Neural cell (in vitro differentiated cells): Measurements from ENCODE around the gene FOXO3. TPM values are rescaled to one million over a fixed set of nuclear protein-coding genes. Genes with fewer than 3 reads are reported as not detected.

Experiments
- H2AFZ ChIP-seq: fragments of 200-600, 300-800 bp; sonication (generic), shearing (Covaris generic); 2 replicates; pipeline ENCODE4 v1.6.0; 2014; ENCODE audit warnings: low read depth, mild to moderate bottlenecking, antibody characterized with exemption, low read length, moderate library complexity
- H3F3A ChIP-seq: fragments of 200-600 bp; shearing (Covaris generic); 2 replicates; pipeline ENCODE4 v1.6.1; 2016; ENCODE audit warnings: mild to moderate bottlenecking, moderate library complexity, mixed read lengths, antibody characterized with exemption, low read length; ENCODE audit not compliant: insufficient read depth, poor library complexity, severe bottlenecking
- H3K27ac ChIP-seq: fragments of 200-600, 300-800 bp; sonication (generic), shearing (Covaris generic); 2 replicates; pipeline ENCODE4 v1.5.1; 2014; ENCODE audit warnings: mild to moderate bottlenecking, low read length, moderate library complexity
- H3K27me3 ChIP-seq: fragments of 300-800, 200-600 bp; sonication (generic), shearing (Covaris generic); 2 replicates; pipeline ENCODE4 v1.6.0; 2014; ENCODE audit warnings: mild to moderate bottlenecking, low read depth, low read length, moderate library complexity; ENCODE audit not compliant: insufficient read depth
- H3K36me3 ChIP-seq: fragments of 300-800, 200-600 bp; sonication (generic), shearing (Covaris generic); 2 replicates; pipeline ENCODE4 v1.5.1; 2014; ENCODE audit warnings: mild to moderate bottlenecking, antibody characterized with exemption, low read length, moderate library complexity; ENCODE audit not compliant: insufficient read depth
- H3K4me2 ChIP-seq: fragments of 300-800, 200-600 bp; sonication (generic), shearing (Covaris generic); 2 replicates; pipeline ENCODE4 v1.6.0; 2014; ENCODE audit warnings: mild to moderate bottlenecking, low read length
- H3K4me3 ChIP-seq: fragments of 300-800, 200-600 bp; sonication (generic), shearing (Covaris generic); 2 replicates; pipeline ENCODE4 v1.5.1; 2014; ENCODE audit warnings: mild to moderate bottlenecking, low read length, moderate library complexity
- H3K79me2 ChIP-seq: fragments of 200-600 bp; shearing (Covaris generic); replicated peaks from 2 replicates; pipeline ENCODE4 v1.6.0; 2014; ENCODE audit warnings: mild to moderate bottlenecking, low read length, moderate library complexity; ENCODE audit not compliant: insufficient read depth
- H3K9ac ChIP-seq: fragments of 300-800, 200-600 bp; sonication (generic), shearing (Covaris generic); 2 replicates; pipeline ENCODE4 v1.6.1; 2016; ENCODE audit warnings: mild to moderate bottlenecking, low read length, mixed read lengths
- H3K9me2 ChIP-seq: fragments of 200-600 bp; shearing (Covaris generic); 2 replicates; pipeline ENCODE4 v1.6.1; 2016; ENCODE audit warnings: mild to moderate bottlenecking, low read length, mixed read lengths; ENCODE audit not compliant: insufficient read depth
- H3K9me3 ChIP-seq: fragments of 200-600, 300-800 bp; sonication (generic), shearing (Covaris generic); 2 replicates; pipeline ENCODE4 v1.6.1; 2016; ENCODE audit warnings: mild to moderate bottlenecking, mixed run types, low read length, moderate library complexity, mixed read lengths
- H4K20me1 ChIP-seq: fragments of 200-600 bp; shearing (Covaris generic); 2 replicates; pipeline ENCODE4 v1.6.1; 2016; ENCODE audit warnings: mild to moderate bottlenecking, mixed run types; ENCODE audit not compliant: insufficient read depth
- EP300 ChIP-seq: fragments of 450-650 bp; conservative IDR thresholded peaks from 2 replicates; pipeline ENCODE4 v1.6.1; 2014; ENCODE audit warnings: antibody characterized with exemption, mild to moderate bottlenecking, moderate library complexity; ENCODE audit not compliant: poor library complexity, severe bottlenecking
- EZH2 ChIP-seq: fragments of 200-600, 300-800 bp; shearing (Covaris generic), sonication (generic); IDR thresholded peaks from 2 replicates; pipeline ENCODE4 v1.6.1; 2014; ENCODE audit warnings: antibody characterized with exemption, low read length, borderline replicate concordance, mild to moderate bottlenecking; ENCODE audit not compliant: insufficient read depth, poor library complexity, severe bottlenecking
- MXI1 ChIP-seq: fragments of 450-650 bp; conservative IDR thresholded peaks from 2 replicates; pipeline ENCODE4 v1.6.1; 2014; ENCODE audit warnings: antibody characterized with exemption, mild to moderate bottlenecking; ENCODE audit not compliant: poor library complexity, severe bottlenecking
- POLR2AphosphoS5 ChIP-seq: IDR thresholded peaks from 2 replicates; pipeline ENCODE4 v1.6.1; 2012
- RAD21 ChIP-seq: fragments of 450-650 bp; conservative IDR thresholded peaks from 2 replicates; pipeline ENCODE4 v1.6.1; 2014; ENCODE audit warnings: antibody characterized with exemption, mild to moderate bottlenecking, moderate library complexity
- SMC3 ChIP-seq: fragments of 450-650 bp; conservative IDR thresholded peaks from 2 replicates; pipeline ENCODE4 v1.6.1; 2014; ENCODE audit warnings: antibody characterized with exemption, mild to moderate bottlenecking, moderate library complexity; ENCODE audit not compliant: poor library complexity
- TAF1 ChIP-seq: IDR thresholded peaks from 2 replicates; pipeline ENCODE4 v1.6.1; 2012; ENCODE audit warnings: low read depth
- polyA plus RNA-seq: library from polyadenylated mRNA; depleted of rRNA; stranded (reverse); fragments of >200 nt; gene quantifications from 2 replicates; pipeline ENCODE4 v1.2.3, GENCODE V29; 2014
- TF ChIP-seq, protein P1 (sequence below): IDR thresholded peaks from 2 replicates; pipeline ENCODE4 v1.6.1; 2012; ENCODE audit warnings: borderline replicate concordance
- TF ChIP-seq, protein P2 (sequence below): fragments of 450-650 bp; IDR thresholded peaks from 2 replicates; pipeline ENCODE4 v1.5.1; 2014; ENCODE audit warnings: antibody characterized with exemption, mild to moderate bottlenecking, moderate library complexity; ENCODE audit not compliant: poor library complexity, severe bottlenecking

FOXO3 gene
- polyA plus RNA-seq, 1 donor from 2014 or later: 21.3 TPM

DNA sequence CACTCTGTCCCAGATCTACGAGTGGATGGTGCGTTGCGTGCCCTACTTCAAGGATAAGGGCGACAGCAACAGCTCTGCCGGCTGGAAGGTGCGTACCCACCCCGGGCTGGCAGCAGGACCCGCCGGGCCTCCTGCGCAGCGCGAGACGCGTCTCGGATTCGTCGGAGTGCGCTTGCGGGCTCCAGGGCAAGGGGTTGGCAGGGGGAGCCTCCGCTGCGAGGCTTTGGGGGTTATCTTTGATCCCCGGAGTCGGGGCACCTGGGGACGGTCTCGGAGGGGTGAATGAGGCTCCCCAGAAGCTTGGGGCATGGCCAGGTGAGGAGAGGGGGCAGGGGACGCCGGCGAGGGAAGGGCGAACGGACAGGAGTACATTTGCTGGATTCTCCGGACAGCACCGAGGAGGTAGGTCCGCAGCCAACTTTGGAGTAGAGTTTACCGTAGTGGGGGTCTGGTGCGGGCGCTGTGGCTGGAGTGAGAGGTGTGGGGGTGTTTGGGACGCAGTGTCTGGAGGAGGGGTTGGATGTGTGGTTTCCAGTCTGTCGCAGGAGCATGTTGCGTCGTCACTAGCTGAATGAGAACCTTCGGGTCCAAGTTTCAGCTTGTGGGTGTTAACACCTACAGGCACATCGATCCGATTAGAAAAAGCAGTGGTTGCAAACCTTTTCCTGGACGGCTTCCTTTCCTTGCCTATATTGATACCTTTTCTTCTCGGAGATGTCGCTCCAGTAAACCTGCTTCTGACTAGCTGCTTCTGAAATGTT, 1.2 kb downstream of the FOXO3 start:
- H3K36me3 ChIP-seq: no peaks in the 10 kb centered on the region

DNA sequence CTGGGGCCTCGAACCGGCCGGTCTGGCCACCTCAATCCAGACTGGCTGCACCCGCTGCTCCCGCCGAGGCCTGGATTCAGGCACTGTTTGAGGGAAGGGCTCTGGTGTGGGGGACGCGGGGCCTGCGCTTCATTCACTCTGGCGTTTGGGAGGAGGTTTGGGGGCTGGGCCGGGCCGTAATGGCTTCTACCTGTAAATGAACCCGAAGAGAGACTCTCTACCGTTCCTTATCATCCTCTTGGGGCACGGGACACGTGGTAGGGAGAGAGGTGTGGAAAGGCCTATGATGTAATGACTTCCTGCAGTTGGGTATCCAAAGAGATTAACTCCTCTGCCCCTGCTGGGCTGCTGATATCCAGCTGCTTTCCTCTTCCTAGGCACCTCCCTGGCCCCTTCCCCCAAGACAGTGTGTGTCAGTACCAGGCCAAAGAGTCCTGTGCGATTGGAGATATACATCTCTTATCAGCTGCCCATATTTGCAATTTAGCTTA, 1.8 kb downstream of the FOXO3 start:
- Histone ChIP-seq H3K27me3 (no peaks in the 10 kb centered on the region), H3K9ac (peak overlapping the region; percentile 97), H3K36me3 (no peaks in the 10 kb centered on the region), H3K79me2 (peaks cover 50% of the 10 kb centered on the region), H3K27ac (peak overlapping the region; percentile 4), H3K4me2 (peak overlapping the region; percentile 45), H3K4me3 (peak overlapping the region; percentile 99), H4K20me1 (peaks cover 22% of the 10 kb centered on the region), H3F3A (no peaks in the 10 kb centered on the region), H3K9me3 (no peaks in the 10 kb centered on the region), H2AFZ (no peak overlapping the region), H3K9me2 (no peaks in the 10 kb centered on the region)
- TF ChIP-seq RAD21 (no peak), EZH2 (no peak), EP300 (no peak), POLR2AphosphoS5 (no peak), SMC3 (no peak), MXI1 (peak; percentile 48)
- TF ChIP-seq, protein P1, sequence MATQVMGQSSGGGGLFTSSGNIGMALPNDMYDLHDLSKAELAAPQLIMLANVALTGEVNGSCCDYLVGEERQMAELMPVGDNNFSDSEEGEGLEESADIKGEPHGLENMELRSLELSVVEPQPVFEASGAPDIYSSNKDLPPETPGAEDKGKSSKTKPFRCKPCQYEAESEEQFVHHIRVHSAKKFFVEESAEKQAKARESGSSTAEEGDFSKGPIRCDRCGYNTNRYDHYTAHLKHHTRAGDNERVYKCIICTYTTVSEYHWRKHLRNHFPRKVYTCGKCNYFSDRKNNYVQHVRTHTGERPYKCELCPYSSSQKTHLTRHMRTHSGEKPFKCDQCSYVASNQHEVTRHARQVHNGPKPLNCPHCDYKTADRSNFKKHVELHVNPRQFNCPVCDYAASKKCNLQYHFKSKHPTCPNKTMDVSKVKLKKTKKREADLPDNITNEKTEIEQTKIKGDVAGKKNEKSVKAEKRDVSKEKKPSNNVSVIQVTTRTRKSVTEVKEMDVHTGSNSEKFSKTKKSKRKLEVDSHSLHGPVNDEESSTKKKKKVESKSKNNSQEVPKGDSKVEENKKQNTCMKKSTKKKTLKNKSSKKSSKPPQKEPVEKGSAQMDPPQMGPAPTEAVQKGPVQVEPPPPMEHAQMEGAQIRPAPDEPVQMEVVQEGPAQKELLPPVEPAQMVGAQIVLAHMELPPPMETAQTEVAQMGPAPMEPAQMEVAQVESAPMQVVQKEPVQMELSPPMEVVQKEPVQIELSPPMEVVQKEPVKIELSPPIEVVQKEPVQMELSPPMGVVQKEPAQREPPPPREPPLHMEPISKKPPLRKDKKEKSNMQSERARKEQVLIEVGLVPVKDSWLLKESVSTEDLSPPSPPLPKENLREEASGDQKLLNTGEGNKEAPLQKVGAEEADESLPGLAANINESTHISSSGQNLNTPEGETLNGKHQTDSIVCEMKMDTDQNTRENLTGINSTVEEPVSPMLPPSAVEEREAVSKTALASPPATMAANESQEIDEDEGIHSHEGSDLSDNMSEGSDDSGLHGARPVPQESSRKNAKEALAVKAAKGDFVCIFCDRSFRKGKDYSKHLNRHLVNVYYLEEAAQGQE: no peak

More for the DNA sequence above, 1.2 kb downstream of the FOXO3 start:
- H3K4me3 ChIP-seq: peak overlapping the region; percentile 99
- peak overlapping the region; percentile 4 for H3K27ac ChIP-seq
- H3K27me3 ChIP-seq: no peaks in the 10 kb centered on the region
- H3K4me2 ChIP-seq: peak overlapping the region; percentile 45
- no peaks in the 10 kb centered on the region for H3F3A ChIP-seq
- H3K79me2 ChIP-seq: peaks cover 50% of the 10 kb centered on the region
- H3K9me2 ChIP-seq: no peaks in the 10 kb centered on the region
- no peak overlapping the region for H2AFZ ChIP-seq
- TF ChIP-seq POLR2AphosphoS5 (no peak), EP300 (no peak), RAD21 (no peak), MXI1 (no peak), EZH2 (no peak), SMC3 (no peak), TAF1 (no peak)
- TF ChIP-seq, protein P1: no peak
- TF ChIP-seq, protein P2, sequence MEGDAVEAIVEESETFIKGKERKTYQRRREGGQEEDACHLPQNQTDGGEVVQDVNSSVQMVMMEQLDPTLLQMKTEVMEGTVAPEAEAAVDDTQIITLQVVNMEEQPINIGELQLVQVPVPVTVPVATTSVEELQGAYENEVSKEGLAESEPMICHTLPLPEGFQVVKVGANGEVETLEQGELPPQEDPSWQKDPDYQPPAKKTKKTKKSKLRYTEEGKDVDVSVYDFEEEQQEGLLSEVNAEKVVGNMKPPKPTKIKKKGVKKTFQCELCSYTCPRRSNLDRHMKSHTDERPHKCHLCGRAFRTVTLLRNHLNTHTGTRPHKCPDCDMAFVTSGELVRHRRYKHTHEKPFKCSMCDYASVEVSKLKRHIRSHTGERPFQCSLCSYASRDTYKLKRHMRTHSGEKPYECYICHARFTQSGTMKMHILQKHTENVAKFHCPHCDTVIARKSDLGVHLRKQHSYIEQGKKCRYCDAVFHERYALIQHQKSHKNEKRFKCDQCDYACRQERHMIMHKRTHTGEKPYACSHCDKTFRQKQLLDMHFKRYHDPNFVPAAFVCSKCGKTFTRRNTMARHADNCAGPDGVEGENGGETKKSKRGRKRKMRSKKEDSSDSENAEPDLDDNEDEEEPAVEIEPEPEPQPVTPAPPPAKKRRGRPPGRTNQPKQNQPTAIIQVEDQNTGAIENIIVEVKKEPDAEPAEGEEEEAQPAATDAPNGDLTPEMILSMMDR: no peak
- peaks cover 22% of the 10 kb centered on the region for H4K20me1 ChIP-seq
- no peaks in the 10 kb centered on the region for H3K9me3 ChIP-seq
- peak overlapping the region; percentile 97 for H3K9ac ChIP-seq
